Brain pericyte (primary cell): Measurements from ENCODE around the gene RNF217.

ENCODE experiments used
- DNase-seq: peaks from one replicate; pipeline ENCODE4 v3.0.0-alpha.2; 2012; ENCODE audit warnings: low read depth, low spot score

Gene RNF217

GRCh38 chr6:124987999-124988591 is 25.9 kb downstream of the RNF217 start:
- no peak for DNase-seq

- DNase-seq = no peak
Observed at GRCh38 chr6:124989136-124989983, 27.1 kb downstream of the RNF217 start.

- no peak for DNase-seq
Observed at GRCh38 chr6:124990988-124991387, 28.8 kb downstream of the RNF217 start.

- DNase-seq = no peak
Observed at GRCh38 chr6:124991764-124992295, 29.6 kb downstream of the RNF217 start.

- no peak for DNase-seq
Observed at GRCh38 chr6:124993327-124993726, 31.1 kb downstream of the RNF217 start.

GRCh38 chr6:124994648-124995047 is 32.4 kb downstream of the RNF217 start:
- DNase-seq = no peak

GRCh38 chr6:124995131-124995530 is 32.9 kb downstream of the RNF217 start:
- DNase-seq = no peak

GRCh38 chr6:124995645-124996325 is 33.5 kb downstream of the RNF217 start:
- DNase-seq = no peak

GRCh38 chr6:124996411-124996810 is 34.2 kb downstream of the RNF217 start:
- DNase-seq = no peak

- DNase-seq = no peak
Observed at GRCh38 chr6:124997196-124997875, 35.1 kb downstream of the RNF217 start.

GRCh38 chr6:124999105-124999764 is 37.0 kb downstream of the RNF217 start:
- DNase-seq = no peak

GRCh38 chr6:125001684-125002405 is 39.6 kb downstream of the RNF217 start:
- no peak for DNase-seq

GRCh38 chr6:125002406-125002741 is 40.1 kb downstream of the RNF217 start:
- DNase-seq = no peak

- no peak for DNase-seq
Observed at GRCh38 chr6:125003070-125003469, 40.8 kb downstream of the RNF217 start.

- no peak for DNase-seq
Observed at GRCh38 chr6:125004198-125004597, 42.0 kb downstream of the RNF217 start.

GRCh38 chr6:125004797-125005595 is 42.8 kb downstream of the RNF217 start:
- DNase-seq = no peak

GRCh38 chr6:125008261-125008703 is 46.0 kb downstream of the RNF217 start:
- DNase-seq = no peak

- no peak for DNase-seq
Observed at GRCh38 chr6:125008957-125009356, 46.7 kb downstream of the RNF217 start.

- DNase-seq = no peak
Observed at GRCh38 chr6:125009578-125009977, 47.3 kb downstream of the RNF217 start.
